Right renal cortex interstitium (tissue), 3 donors: ENCODE results near the gene ABHD5. TPM values are rescaled to one million over a fixed set of nuclear protein-coding genes. Genes with fewer than 3 reads are reported as not detected.

Experiments used
- DNase-seq, 3 donors: peaks; one replicate each; pipeline ENCODE4 v3.0.0-alpha.2; 2013; ENCODE audit warnings: low read depth in 3 of 3, low spot score in 2 of 3
- polyA plus RNA-seq, 3 donors: library from polyadenylated mRNA; unstranded; fragments of 120-200 nt; gene quantifications; one replicate each; pipeline ENCODE4 v1.2.1, GENCODE V29; 2013; ENCODE audit not compliant: insufficient read length in 3 of 3

ABHD5 gene
- polyA plus RNA-seq, 3 donors, result 23.0 to 25.0 (median 24.4) TPM

GRCh38 chr3:43684944-43685343 is 5.8 kb upstream of the ABHD5 start:
- no peak for DNase-seq

GRCh38 chr3:43685921-43686320 is 4.8 kb upstream of the ABHD5 start:
- DNase-seq, result no peak

- DNase-seq, result no peak
Observed at GRCh38 chr3:43686333-43686699, 4.4 kb upstream of the ABHD5 start.

- DNase-seq, result no peak
Observed at GRCh38 chr3:43686700-43687498, 3.8 kb upstream of the ABHD5 start.

GRCh38 chr3:43687499-43687811 is 3.3 kb upstream of the ABHD5 start:
- no peak for DNase-seq

- no peak for DNase-seq
Observed at GRCh38 chr3:43688245-43688650, 2.5 kb upstream of the ABHD5 start.

GRCh38 chr3:43689166-43689565 is 1.6 kb upstream of the ABHD5 start:
- no peak for DNase-seq

GRCh38 chr3:43689766-43690399 is 855 bp upstream of the ABHD5 start:
- DNase-seq, result no peak

- DNase-seq, result peak; percentile 23 to 51 (median 39)
Observed at GRCh38 chr3:43691120-43691995, 620 bp downstream of the ABHD5 start.

- no peak for DNase-seq
Observed at GRCh38 chr3:43692085-43692855, 1.5 kb downstream of the ABHD5 start.

GRCh38 chr3:43692971-43693370 is 2.2 kb downstream of the ABHD5 start:
- no peak for DNase-seq

- DNase-seq, result no peak
Observed at GRCh38 chr3:43693594-43693993, 2.9 kb downstream of the ABHD5 start.

GRCh38 chr3:43695443-43695842 is 4.7 kb downstream of the ABHD5 start:
- DNase-seq, result no peak

- no peak for DNase-seq
Observed at GRCh38 chr3:43695863-43696262, 5.1 kb downstream of the ABHD5 start.

- no peak for DNase-seq
Observed at GRCh38 chr3:43696441-43696840, 5.7 kb downstream of the ABHD5 start.

GRCh38 chr3:43696881-43697280 is 6.1 kb downstream of the ABHD5 start:
- DNase-seq, result no peak

- DNase-seq, result no peak
Observed at GRCh38 chr3:43699864-43700263, 9.1 kb downstream of the ABHD5 start.

- no peak for DNase-seq
Observed at GRCh38 chr3:43704697-43705096, 14.0 kb downstream of the ABHD5 start.

- DNase-seq, result no peak
Observed at GRCh38 chr3:43706342-43706741, 15.6 kb downstream of the ABHD5 start.

GRCh38 chr3:43707266-43707665 is 16.5 kb downstream of the ABHD5 start:
- no peak for DNase-seq

GRCh38 chr3:43707998-43708397 is 17.3 kb downstream of the ABHD5 start:
- no peak for DNase-seq
